ENCODE measurements around the gene EGF.

- TF ChIP-seq CTCF (IDR thresholded peaks at IDR 0.05; ENCODE audit: insufficient read depth, low read length, poor library complexity, severe bottlenecking) (no peak), EZH2phosphoT487 (conservative IDR thresholded peaks at IDR 0.05; ENCODE audit: low read length) (no peak)
Observed at GRCh38 chr4:110042545-110043517, 130.1 kb downstream of the EGF start.

Data from SU-DHL-6 (cell line).